Loucy (cell line): ENCODE results near the gene GALNT1.

ENCODE experiments used
- EZH2phosphoT487 ChIP-seq: fragments of 200-600 bp; IDR thresholded peaks from 2 replicates; pipeline ENCODE4 v1.6.1; 2018; ENCODE audit warnings: antibody characterized with exemption, mild to moderate bottlenecking, moderate library complexity, borderline replicate concordance
- TF ChIP-seq, protein P1 (sequence below): fragments of 200-600 bp; sonication (generic); conservative IDR thresholded peaks from 2 replicates; pipeline ENCODE4 v1.5.1; 2014; ENCODE audit warnings: mild to moderate bottlenecking, antibody characterized with exemption, low read length

DNA sequence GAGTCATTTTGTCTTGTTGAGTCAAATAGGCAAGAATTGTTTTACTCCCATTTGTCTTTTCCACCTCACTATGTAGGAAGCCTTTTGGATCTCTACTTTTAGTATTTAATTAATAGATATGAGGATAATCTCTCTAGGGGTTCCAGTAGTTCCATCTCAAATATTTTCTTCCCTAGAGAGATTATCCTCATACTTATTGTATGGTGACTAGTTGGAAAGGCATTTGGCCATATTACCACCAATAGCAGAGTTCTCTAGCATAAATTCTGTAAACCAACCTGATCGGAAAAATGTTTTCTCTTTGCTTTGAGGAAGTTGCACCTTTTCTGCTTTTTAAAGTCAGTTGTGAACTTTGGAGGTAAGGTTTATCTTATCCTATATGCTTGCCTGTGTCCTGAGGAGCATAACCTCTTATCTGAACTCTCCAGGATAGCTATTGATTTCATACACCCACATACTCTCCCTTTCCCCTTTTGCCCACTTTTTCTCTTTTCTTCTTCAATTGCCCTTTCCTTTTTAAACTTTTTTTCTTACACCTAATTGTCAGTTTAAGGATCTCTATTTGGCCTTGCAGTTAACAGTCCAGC lies 100.8 kb downstream of the GALNT1 start:
- no peak for TF ChIP-seq EZH2phosphoT487
- TF ChIP-seq, protein P1, sequence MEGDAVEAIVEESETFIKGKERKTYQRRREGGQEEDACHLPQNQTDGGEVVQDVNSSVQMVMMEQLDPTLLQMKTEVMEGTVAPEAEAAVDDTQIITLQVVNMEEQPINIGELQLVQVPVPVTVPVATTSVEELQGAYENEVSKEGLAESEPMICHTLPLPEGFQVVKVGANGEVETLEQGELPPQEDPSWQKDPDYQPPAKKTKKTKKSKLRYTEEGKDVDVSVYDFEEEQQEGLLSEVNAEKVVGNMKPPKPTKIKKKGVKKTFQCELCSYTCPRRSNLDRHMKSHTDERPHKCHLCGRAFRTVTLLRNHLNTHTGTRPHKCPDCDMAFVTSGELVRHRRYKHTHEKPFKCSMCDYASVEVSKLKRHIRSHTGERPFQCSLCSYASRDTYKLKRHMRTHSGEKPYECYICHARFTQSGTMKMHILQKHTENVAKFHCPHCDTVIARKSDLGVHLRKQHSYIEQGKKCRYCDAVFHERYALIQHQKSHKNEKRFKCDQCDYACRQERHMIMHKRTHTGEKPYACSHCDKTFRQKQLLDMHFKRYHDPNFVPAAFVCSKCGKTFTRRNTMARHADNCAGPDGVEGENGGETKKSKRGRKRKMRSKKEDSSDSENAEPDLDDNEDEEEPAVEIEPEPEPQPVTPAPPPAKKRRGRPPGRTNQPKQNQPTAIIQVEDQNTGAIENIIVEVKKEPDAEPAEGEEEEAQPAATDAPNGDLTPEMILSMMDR: no peak
